SU-DHL-6 (cell line): Measurements from ENCODE around the gene SELPLG.

Experiments
- H2AFZ ChIP-seq: fragments of 200-600 bp; sonication (generic); 2 replicates; pipeline ENCODE4 v1.6.1; 2014; ENCODE audit warnings: low read depth, mild to moderate bottlenecking, moderate library complexity, mixed read lengths, antibody characterized with exemption, low read length; ENCODE audit not compliant: severe bottlenecking
- H3F3A ChIP-seq: fragments of 200-600 bp; shearing (Covaris generic); 2 replicates; pipeline ENCODE4 v1.6.0; 2016; ENCODE audit warnings: antibody characterized with exemption, mild to moderate bottlenecking; ENCODE audit not compliant: insufficient read depth
- H3K27ac ChIP-seq: fragments of 200-600 bp; sonication (generic); 2 replicates; pipeline ENCODE4 v1.5.1; 2016; ENCODE audit warnings: low read depth, mild to moderate bottlenecking, low read length, moderate library complexity, mixed read lengths
- H3K27me3 ChIP-seq: fragments of 200-600 bp; sonication (generic), shearing (Covaris generic); 2 replicates; pipeline ENCODE4 v1.6.0; 2014; ENCODE audit warnings: mild to moderate bottlenecking, low read length
- H3K36me3 ChIP-seq: fragments of 200-600 bp; sonication (generic); 2 replicates; pipeline ENCODE4 v1.6.1; 2014; ENCODE audit warnings: mild to moderate bottlenecking, low read length, mixed read lengths
- H3K4me2 ChIP-seq: fragments of 300-600, 200-600 bp; shearing (Covaris generic), sonication (generic); 2 replicates; pipeline ENCODE4 v1.6.0; 2014; ENCODE audit warnings: low read length, low read depth, mild to moderate bottlenecking; ENCODE audit not compliant: poor library complexity, severe bottlenecking
- H3K4me3 ChIP-seq: fragments of 200-600 bp; sonication (generic); 2 replicates; pipeline ENCODE4 v1.5.1; 2014; ENCODE audit warnings: antibody characterized with exemption, low read length, mild to moderate bottlenecking, mixed read lengths; ENCODE audit not compliant: insufficient read depth, poor library complexity, severe bottlenecking
- H3K79me2 ChIP-seq: fragments of 200-600 bp; sonication (generic); 2 replicates; pipeline ENCODE4 v1.6.1; 2014; ENCODE audit warnings: mild to moderate bottlenecking, low read length, moderate library complexity; ENCODE audit not compliant: insufficient read depth
- H3K9ac ChIP-seq: fragments of 200-600 bp; sonication (generic); 2 replicates; pipeline ENCODE4 v1.7.0; 2014; ENCODE audit warnings: mild to moderate bottlenecking, low read length
- H3K9me2 ChIP-seq: fragments of 200-600 bp; sonication (generic); replicated peaks from 2 replicates; pipeline ENCODE4 v1.6.1; 2014; ENCODE audit warnings: low read length; ENCODE audit not compliant: insufficient read depth
- H3K9me3 ChIP-seq: fragments of 200-600 bp; sonication (generic); 2 replicates; pipeline ENCODE4 v1.6.1; 2014; ENCODE audit warnings: low read length, mixed read lengths; ENCODE audit not compliant: insufficient read depth
- H4K20me1 ChIP-seq: fragments of 200-600 bp; sonication (generic); 2 replicates; pipeline ENCODE4 v1.6.1; 2014; ENCODE audit warnings: low read depth, mild to moderate bottlenecking, antibody characterized with exemption, low read length, moderate library complexity, mixed read lengths
- EZH2phosphoT487 ChIP-seq: fragments of 200-600 bp; sonication (generic), shearing (Covaris generic); conservative IDR thresholded peaks from 2 replicates; pipeline ENCODE4 v1.6.1; 2018; ENCODE audit warnings: mild to moderate bottlenecking, antibody characterized with exemption, low read length, moderate library complexity, mixed read lengths
- TF ChIP-seq, protein P1 (sequence below): fragments of 200-600 bp; sonication (generic); IDR thresholded peaks from one replicate; pipeline ENCODE4 v1.5.1; 2017; ENCODE audit warnings: antibody characterized with exemption, mild to moderate bottlenecking, low read length, moderate library complexity; ENCODE audit not compliant: insufficient read depth, poor library complexity, severe bottlenecking

The SELPLG gene

GRCh38 chr12:108578264-108578663 is 55.4 kb downstream of the SELPLG start:
- Histone ChIP-seq H3K27me3 (no peaks in the 10 kb centered on the region), H3K9me3 (no peaks in the 10 kb centered on the region), H2AFZ (no peak overlapping the region), H3F3A (no peaks in the 10 kb centered on the region), H4K20me1 (no peaks in the 10 kb centered on the region), H3K9ac (no peak overlapping the region), H3K36me3 (no peaks in the 10 kb centered on the region), H3K27ac (no peak overlapping the region), H3K79me2 (no peaks in the 10 kb centered on the region), H3K9me2 (no peaks in the 10 kb centered on the region), H3K4me2 (no peak overlapping the region), H3K4me3 (no peak overlapping the region)
- TF ChIP-seq, protein P1, sequence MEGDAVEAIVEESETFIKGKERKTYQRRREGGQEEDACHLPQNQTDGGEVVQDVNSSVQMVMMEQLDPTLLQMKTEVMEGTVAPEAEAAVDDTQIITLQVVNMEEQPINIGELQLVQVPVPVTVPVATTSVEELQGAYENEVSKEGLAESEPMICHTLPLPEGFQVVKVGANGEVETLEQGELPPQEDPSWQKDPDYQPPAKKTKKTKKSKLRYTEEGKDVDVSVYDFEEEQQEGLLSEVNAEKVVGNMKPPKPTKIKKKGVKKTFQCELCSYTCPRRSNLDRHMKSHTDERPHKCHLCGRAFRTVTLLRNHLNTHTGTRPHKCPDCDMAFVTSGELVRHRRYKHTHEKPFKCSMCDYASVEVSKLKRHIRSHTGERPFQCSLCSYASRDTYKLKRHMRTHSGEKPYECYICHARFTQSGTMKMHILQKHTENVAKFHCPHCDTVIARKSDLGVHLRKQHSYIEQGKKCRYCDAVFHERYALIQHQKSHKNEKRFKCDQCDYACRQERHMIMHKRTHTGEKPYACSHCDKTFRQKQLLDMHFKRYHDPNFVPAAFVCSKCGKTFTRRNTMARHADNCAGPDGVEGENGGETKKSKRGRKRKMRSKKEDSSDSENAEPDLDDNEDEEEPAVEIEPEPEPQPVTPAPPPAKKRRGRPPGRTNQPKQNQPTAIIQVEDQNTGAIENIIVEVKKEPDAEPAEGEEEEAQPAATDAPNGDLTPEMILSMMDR = no peak
- no peak for TF ChIP-seq EZH2phosphoT487

DNA sequence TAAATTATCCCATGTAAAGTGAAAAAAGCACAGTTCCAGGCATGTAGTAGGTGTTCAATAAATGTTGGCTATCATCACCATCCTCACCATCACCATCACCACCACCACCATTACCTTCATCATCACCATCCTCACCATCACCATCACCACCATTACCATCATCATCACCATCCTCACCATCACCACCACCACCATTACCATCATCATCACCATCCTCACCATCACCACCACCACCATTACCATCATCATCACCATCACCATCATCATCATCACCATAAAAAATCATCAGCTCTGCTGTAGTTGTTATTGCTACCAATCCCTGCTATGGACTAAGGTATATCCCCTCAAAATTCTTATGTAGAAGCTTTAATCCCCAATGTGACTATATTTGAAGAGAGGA is 56.2 kb downstream of the SELPLG start:
- no peaks in the 10 kb centered on the region for H3K9me3 ChIP-seq
- no peak overlapping the region for H3K4me3 ChIP-seq
- H3K9me2 ChIP-seq = no peaks in the 10 kb centered on the region
- no peak overlapping the region for H3K9ac ChIP-seq
- no peaks in the 10 kb centered on the region for H3K79me2 ChIP-seq
- H3F3A ChIP-seq = no peaks in the 10 kb centered on the region
- no peak overlapping the region for H2AFZ ChIP-seq
- H4K20me1 ChIP-seq = no peaks in the 10 kb centered on the region
- H3K27me3 ChIP-seq = no peaks in the 10 kb centered on the region
- TF ChIP-seq, protein P1 = no peak
- no peak overlapping the region for H3K27ac ChIP-seq
- no peaks in the 10 kb centered on the region for H3K36me3 ChIP-seq
- no peak overlapping the region for H3K4me2 ChIP-seq

DNA sequence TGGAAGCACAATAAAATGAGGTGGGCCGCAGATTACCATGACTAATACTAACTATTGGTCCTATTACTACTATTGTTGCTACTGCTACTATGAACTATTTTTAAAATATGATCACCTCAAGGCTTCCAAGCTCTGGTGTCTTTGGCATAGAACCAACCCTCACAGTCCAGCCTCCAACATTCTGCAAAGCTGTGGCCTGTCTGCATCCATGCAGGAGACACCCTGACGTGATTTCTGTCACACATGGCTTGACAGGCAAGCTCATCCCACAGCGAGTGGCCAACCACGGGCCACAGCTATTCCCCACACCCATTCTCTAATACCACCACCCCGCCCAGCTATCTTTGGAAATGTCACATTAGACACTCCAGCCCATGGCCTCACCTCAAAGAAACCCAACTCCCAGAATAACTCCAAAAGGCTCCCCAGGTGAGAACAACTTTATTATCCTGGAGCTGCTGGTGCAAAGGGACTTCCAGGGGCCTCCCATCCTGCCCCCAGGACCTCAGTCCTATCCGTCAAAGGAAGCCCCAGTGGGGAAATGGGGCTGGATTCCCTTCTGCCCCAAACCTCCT is 56.9 kb downstream of the SELPLG start:
- no peaks in the 10 kb centered on the region for H3K9me2 ChIP-seq
- H2AFZ ChIP-seq = no peak overlapping the region
- no peaks in the 10 kb centered on the region for H3K27me3 ChIP-seq
- H3K79me2 ChIP-seq = no peaks in the 10 kb centered on the region
- no peak overlapping the region for H3K27ac ChIP-seq
- no peak overlapping the region for H3K4me3 ChIP-seq
- no peak overlapping the region for H3K4me2 ChIP-seq
- H3K36me3 ChIP-seq = no peaks in the 10 kb centered on the region
- no peak for TF ChIP-seq EZH2phosphoT487
- TF ChIP-seq, protein P1 = no peak
- H4K20me1 ChIP-seq = no peaks in the 10 kb centered on the region
- no peaks in the 10 kb centered on the region for H3F3A ChIP-seq
- H3K9me3 ChIP-seq = no peaks in the 10 kb centered on the region
- no peak overlapping the region for H3K9ac ChIP-seq
